IMR-90 (cell line): Measurements from ENCODE around the gene RAD51B. TPM values are rescaled to one million over a fixed set of nuclear protein-coding genes. Genes with fewer than 3 reads are reported as not detected.

ENCODE experiments used
- ATAC-seq: fragments of 200-7000 bp; cut with Tn5 transposase; 2 replicates; pipeline ENCODE4 v1.9.1; 2020; ENCODE audit warnings: low read depth, mild to moderate bottlenecking, moderate library complexity
- BruUV-seq: library from RNA; stranded (reverse); fragments of 400-500 nt; replicated peaks from 2 replicates; lab custom pipeline; 2021; lab: Mats Ljungman, UMichigan
- CTCF ChIA-PET: fragments of 300-600 bp; formaldehyde crosslinking; extraction: SDS; loops from one replicate; lab custom pipeline; 2021; ENCODE audit warnings: antibody characterized with exemption; lab: Yijun Ruan, JAX
- POLR2A ChIA-PET: fragments of 300-600 bp; sonication (Branson Sonifier 250); formaldehyde crosslinking; loops from one replicate; lab custom pipeline; 2022; ENCODE audit warnings: antibody characterized with exemption; ENCODE audit not compliant: unreplicated experiment; lab: Charles Lee
- DNase-seq: peaks from one replicate; pipeline ENCODE4 v3.0.0; 2013
- H2AFZ ChIP-seq: replicated peaks from 2 replicates; pipeline ENCODE3; 2013; ENCODE audit warnings: low read length, mild to moderate bottlenecking; ENCODE audit not compliant: poor library complexity
- H2AK5ac ChIP-seq: 2 replicates; pipeline ENCODE4 v1.6.1; 2013; ENCODE audit warnings: low read depth, low read length, inconsistent platforms
- H2AK9ac ChIP-seq: replicated peaks from 2 replicates; pipeline ENCODE3; 2013; ENCODE audit warnings: mild to moderate bottlenecking, low read depth, low read length, moderate library complexity; ENCODE audit not compliant: poor library complexity
- H2BK120ac ChIP-seq: 2 replicates; pipeline ENCODE4 v1.6.1; 2013; ENCODE audit warnings: low read depth, low read length, inconsistent platforms
- H2BK15ac ChIP-seq: 3 replicates; pipeline ENCODE4 v1.6.1; 2013; ENCODE audit warnings: low read depth, low read length, inconsistent platforms
- H2BK20ac ChIP-seq: 2 replicates; pipeline ENCODE4 v1.6.1; 2013; ENCODE audit warnings: low read depth, mild to moderate bottlenecking, inconsistent platforms, low read length, moderate library complexity
- H2BK5ac ChIP-seq: 2 replicates; pipeline ENCODE4 v1.6.1; 2013; ENCODE audit warnings: mild to moderate bottlenecking, low read depth, low read length, inconsistent platforms; ENCODE audit not compliant: poor library complexity, severe bottlenecking
- H3K14ac ChIP-seq: replicated peaks from 2 replicates; pipeline ENCODE4 v1.6.1; 2013; ENCODE audit warnings: low read depth, low read length, inconsistent platforms
- H3K18ac ChIP-seq: 2 replicates; pipeline ENCODE4 v1.6.1; 2013; ENCODE audit warnings: low read depth, low read length, control low read depth
- H3K23ac ChIP-seq: 2 replicates; pipeline ENCODE4 v1.6.1; 2013; ENCODE audit warnings: low read depth, low read length, inconsistent platforms
- H3K27ac ChIP-seq: 2 replicates; pipeline ENCODE4 v1.5.1; 2013; ENCODE audit warnings: mild to moderate bottlenecking, control low read depth, low read length; ENCODE audit not compliant: insufficient read depth
- H3K27me3 ChIP-seq: 2 replicates; pipeline ENCODE4 v1.6.1; 2013; ENCODE audit warnings: low read length; ENCODE audit not compliant: control insufficient read depth, insufficient read depth
- H3K36me3 ChIP-seq: 2 replicates; pipeline ENCODE4 v1.6.1; 2013; ENCODE audit warnings: low read length, mixed read lengths; ENCODE audit not compliant: control insufficient read depth, insufficient read depth
- H3K4ac ChIP-seq: 2 replicates; pipeline ENCODE4 v1.6.1; 2013; ENCODE audit warnings: low read depth, low read length, inconsistent platforms
- H3K4me1 ChIP-seq: 2 replicates; pipeline ENCODE4 v1.6.1; 2013; ENCODE audit warnings: low read length, mixed read lengths; ENCODE audit not compliant: control insufficient read depth, insufficient read depth
- H3K4me2 ChIP-seq: 2 replicates; pipeline ENCODE4 v1.6.1; 2013; ENCODE audit warnings: low read depth, mild to moderate bottlenecking, control low read depth, low read length, moderate library complexity
- H3K4me3 ChIP-seq: 2 replicates; pipeline ENCODE4 v1.5.1; 2013; ENCODE audit warnings: low read depth, mild to moderate bottlenecking, control low read depth, low read length, moderate library complexity; ENCODE audit not compliant: insufficient read depth
- H3K56ac ChIP-seq: 2 replicates; pipeline ENCODE4 v1.6.1; 2013; ENCODE audit warnings: low read length, inconsistent platforms; ENCODE audit not compliant: insufficient read depth; ENCODE audit errors: extremely low read depth
- H3K79me1 ChIP-seq, 2 experiments: 2 replicates each; pipeline ENCODE4 v1.6.1; 2013; ENCODE audit warnings: low read length in 2 of 2, inconsistent platforms in 1 of 2, low read depth in 1 of 2
- H3K9ac ChIP-seq: 2 replicates; pipeline ENCODE4 v1.6.1; 2013; ENCODE audit warnings: low read depth, low read length, control low read depth
- H3K9me1 ChIP-seq: 2 replicates; pipeline ENCODE4 v1.6.1; 2013; ENCODE audit warnings: low read length, inconsistent platforms; ENCODE audit not compliant: insufficient read depth
- H3K9me3 ChIP-seq: 2 replicates; pipeline ENCODE4 v1.6.1; 2013; ENCODE audit warnings: low read length; ENCODE audit not compliant: control insufficient read depth, insufficient read depth
- H4K20me1 ChIP-seq: 2 replicates; pipeline ENCODE4 v1.6.1; 2013; ENCODE audit warnings: low read length, inconsistent platforms; ENCODE audit not compliant: insufficient read depth
- H4K5ac ChIP-seq: 2 replicates; pipeline ENCODE4 v1.6.1; 2013; ENCODE audit warnings: mild to moderate bottlenecking, low read depth, low read length, control low read depth
- H4K8ac ChIP-seq, 2 experiments: 2 replicates each; pipeline ENCODE4 v1.6.1; 2013; ENCODE audit warnings: low read depth in 2 of 2, low read length in 2 of 2, control low read depth in 1 of 2, inconsistent platforms in 1 of 2
- H4K91ac ChIP-seq: 2 replicates; pipeline ENCODE4 v1.6.1; 2013; ENCODE audit warnings: low read depth, low read length, inconsistent platforms; ENCODE audit not compliant: insufficient read depth
- CEBPB ChIP-seq: IDR thresholded peaks from 2 replicates; pipeline ENCODE4 v1.6.1; 2012; ENCODE audit warnings: low read depth, low read length, improper control_type of control experiment
- CHD1 ChIP-seq: IDR thresholded peaks from 2 replicates; pipeline ENCODE4 v1.6.1; 2012; ENCODE audit warnings: low read depth, low read length, improper control_type of control experiment
- CTCF ChIP-seq: conservative IDR thresholded peaks from 2 replicates; pipeline ENCODE4 v1.5.1; 2012; ENCODE audit warnings: mild to moderate bottlenecking, low read depth, low read length, improper control_type of control experiment
- ELK1 ChIP-seq: fragments of 150-350 bp; IDR thresholded peaks from 2 replicates; pipeline ENCODE4 v1.6.1; 2016; ENCODE audit warnings: low read depth, mild to moderate bottlenecking, low read length, moderate library complexity, borderline replicate concordance
- FOS ChIP-seq: fragments of 150-350 bp; IDR thresholded peaks from 2 replicates; pipeline ENCODE4 v1.6.1; 2016; ENCODE audit warnings: low read depth, low read length
- MAZ ChIP-seq: IDR thresholded peaks from 2 replicates; pipeline ENCODE4 v1.6.1; 2012; ENCODE audit warnings: low read depth, mild to moderate bottlenecking, low read length, improper control_type of control experiment, moderate library complexity, borderline replicate concordance
- MXI1 ChIP-seq: IDR thresholded peaks from 2 replicates; pipeline ENCODE4 v1.6.1; 2012; ENCODE audit warnings: low read depth, mild to moderate bottlenecking, low read length, moderate library complexity, borderline replicate concordance
- NFE2L2 ChIP-seq: fragments of 150-350 bp; IDR thresholded peaks from 2 replicates; pipeline ENCODE4 v1.6.1; 2016; ENCODE audit warnings: low read depth, mild to moderate bottlenecking, low read length
- RFX5 ChIP-seq: IDR thresholded peaks from 2 replicates; pipeline ENCODE4 v1.8.0; 2012; ENCODE audit warnings: low read depth, mild to moderate bottlenecking, low read length, moderate library complexity
- SMC3 ChIP-seq: fragments of 150-350 bp; IDR thresholded peaks from 2 replicates; pipeline ENCODE4 v1.6.1; 2016; ENCODE audit warnings: low read depth, mild to moderate bottlenecking, antibody characterized with exemption, low read length, moderate library complexity
- WGBS, 2 experiments: methylation state at CpG; one replicate each; pipeline versions ENCODE4 v1.1.5 to v1.1.7; 2013; ENCODE audit warnings: missing lambda C conversion rate in 2 of 2; ENCODE audit not compliant: insufficient read length in 1 of 2; ENCODE audit errors: extremely low coverage in 2 of 2; 5-methylcytosine and 5-hydroxymethylcytosine counted together
- dilution Hi-C: fragments of 300-500 bp; cut with HindIII; formaldehyde crosslinking; loops from one replicate; pipeline ENCODE4 v1.14.3; 2018; ENCODE audit warnings: low sequenced_read_pairs; ENCODE audit not compliant: unreplicated experiment
- in situ Hi-C: fragments of 300-500 bp; cut with MboI; formaldehyde crosslinking; loops from 3 replicates; pipeline ENCODE4 v1.14.3; 2019; ENCODE audit warnings: low sequenced_read_pairs, inconsistent platforms, mixed read lengths
- intact Hi-C: fragments of 100-400 bp; cut with micrococcal nuclease; formaldehyde crosslinking; loops from 2 replicates; pipeline ENCODE4 v1.10.0; 2022
- polyA plus RNA-seq, 3 experiments: library from polyadenylated mRNA; depleted of rRNA; stranded (reverse); fragments of >200 nt; gene quantifications; 2 replicates each; pipeline ENCODE4 v1.2.3, GENCODE V29; 2012; ENCODE audit warnings: low replicate concordance in 1 of 3
- total RNA-seq: library from RNA; depleted of rRNA; stranded (reverse); fragments of >200 nt; gene quantifications from 2 replicates; pipeline ENCODE4 v1.2.3, GENCODE V29; 2012

Gene RAD51B
- total and polyA plus RNA-seq, 2 of the 4 experiments (the other 2 are of a cell fraction), result 5.1 to 18.8 TPM

- Histone ChIP-seq H4K91ac (no peak overlapping the region), H3K79me1 (no peaks in the 10 kb centered on the region), H3K27ac (no peak overlapping the region), H3K4me1 (no peaks in the 10 kb centered on the region), H2BK5ac (no peak overlapping the region), H2BK120ac (no peak overlapping the region), H3K9me1 (no peaks in the 10 kb centered on the region; the same call in 1 of the 2 replicates), H2BK15ac (no peak overlapping the region), H3K4me3 (no peak overlapping the region), H3K4ac (no peak overlapping the region), H3K36me3 (no peaks in the 10 kb centered on the region), H2AK5ac (no peak overlapping the region), H2AK9ac (no peak overlapping the region), H3K27me3 (peaks cover 3% of the 10 kb centered on the region; the same call in 1 of the 2 replicates), H2BK20ac (no peak overlapping the region), H4K20me1 (no peaks in the 10 kb centered on the region), H3K14ac (no peak overlapping the region), H3K9ac (no peak overlapping the region), H3K4me2 (no peak overlapping the region), H3K18ac (no peak overlapping the region), H4K8ac (no peak overlapping the region), H2AFZ (no peak overlapping the region), H3K56ac (no peak overlapping the region), H3K9me3 (no peaks in the 10 kb centered on the region; the same call in 1 of the 2 replicates), H4K5ac (no peak overlapping the region), H3K23ac (no peak overlapping the region)
- TF ChIP-seq MAZ (no peak), FOS (no peak), CTCF (no peak), SMC3 (no peak), ELK1 (no peak), CHD1 (no peak), RFX5 (no peak), MXI1 (no peak), CEBPB (no peak), NFE2L2 (no peak)
- ChIA-PET POLR2A (interaction anchor here (0.6 kb wide), 1 partner anchor 39 kb away, joined by 13 read pairs; no protein-coding TSS in a partner anchor), CTCF (no interaction called here)
- dilution Hi-C loops (no loop called here), in situ Hi-C loops (no loop called here), intact Hi-C loops (no loop called here)
- no TSS peak for BruUV-seq
- ATAC-seq, result no peak
- no peak for DNase-seq
- WGBS, 2 experiments, result no CpG with 5 or more reads among the region's 2 CpGs
Observed at GRCh38 chr14:68722186-68722585, 902.6 kb downstream of the RAD51B start.
